GM19468 (cell line): ENCODE results near the gene ELN.

Experiments
- ATAC-seq: cut with Tn5 transposase; IDR thresholded peaks from one replicate; pipeline ENCODE4 v1.9.1; 2021; ENCODE audit warnings: mild to moderate bottlenecking, moderate library complexity, moderate number of reproducible peaks; ENCODE audit not compliant: unreplicated experiment; ENCODE audit errors: extremely low read depth

Gene ELN

GRCh38 chr7:74058486-74058885, 30.5 kb downstream of the ELN start:
- ATAC-seq, result no peak

- no peak for ATAC-seq
Measured at GRCh38 chr7:74059037-74059436, 31.1 kb downstream of the ELN start.

- ATAC-seq, result no peak
Measured at GRCh38 chr7:74059681-74060588, 32.0 kb downstream of the ELN start.

GRCh38 chr7:74061840-74062539, 34.0 kb downstream of the ELN start:
- ATAC-seq, result no peak

- no peak for ATAC-seq
Measured at GRCh38 chr7:74063223-74063641, 35.3 kb downstream of the ELN start.

- ATAC-seq, result no peak
Measured at GRCh38 chr7:74063646-74064045, 35.7 kb downstream of the ELN start.

GRCh38 chr7:74064696-74065095, 36.7 kb downstream of the ELN start:
- no peak for ATAC-seq

GRCh38 chr7:74066626-74067025, 38.7 kb downstream of the ELN start:
- ATAC-seq, result no peak

GRCh38 chr7:74068378-74069085, 40.6 kb downstream of the ELN start:
- no peak for ATAC-seq

- ATAC-seq, result no peak
Measured at GRCh38 chr7:74069086-74069541, 41.1 kb downstream of the ELN start.

- no peak for ATAC-seq
Measured at GRCh38 chr7:74069790-74070618, 42.0 kb downstream of the ELN start.

GRCh38 chr7:74070619-74070921, 42.6 kb downstream of the ELN start:
- ATAC-seq, result no peak

- no peak for ATAC-seq
Measured at GRCh38 chr7:74071121-74071520, 43.1 kb downstream of the ELN start.

GRCh38 chr7:74074770-74075169, 46.8 kb downstream of the ELN start:
- ATAC-seq, result no peak

GRCh38 chr7:74078461-74078860, 50.5 kb downstream of the ELN start:
- ATAC-seq, result no peak

- ATAC-seq, result no peak
Measured at GRCh38 chr7:74082770-74083116, 54.8 kb downstream of the ELN start.

- ATAC-seq, result peak; percentile 17
Measured at GRCh38 chr7:74083117-74083876, 55.3 kb downstream of the ELN start, which contains the start of gene LIMK1. Gene LIMK1 (plus strand): TSS chr7:74083804. CDS start chr7:74083991, 187 bp downstream.

- ATAC-seq, result peak; percentile 17
Measured at GRCh38 chr7:74083928-74084721, 56.2 kb downstream of the ELN start.
